Suprapubic skin (tissue), 4 donors: ENCODE measurements around the gene ZMYND11. TPM values are rescaled to one million over a fixed set of nuclear protein-coding genes. Genes with fewer than 3 reads are reported as not detected.

Experiments used
- DNase-seq, 2 donors: peaks; one replicate each; pipeline ENCODE4 v3.0.0-alpha.2; 2019; ENCODE audit warnings: low spot score in 2 of 2
- H3K27ac ChIP-seq: fragments of 200-600 bp; sonication (generic); one replicate; pipeline ENCODE4 v1.5.1; 2019
- H3K27me3 ChIP-seq: fragments of 200-600 bp; sonication (generic); one replicate; pipeline ENCODE4 v1.5.1; 2019
- H3K36me3 ChIP-seq: fragments of 200-600 bp; sonication (generic); one replicate; pipeline ENCODE4 v1.5.1; 2019
- H3K4me1 ChIP-seq: fragments of 200-600 bp; sonication (generic); one replicate; pipeline ENCODE4 v1.5.1; 2019
- H3K4me3 ChIP-seq: fragments of 200-600 bp; sonication (generic); one replicate; pipeline ENCODE4 v1.5.1; 2019; ENCODE audit warnings: mild to moderate bottlenecking
- H3K9me3 ChIP-seq: fragments of 200-600 bp; sonication (generic); one replicate; pipeline ENCODE4 v1.5.1; 2019
- EP300 ChIP-seq: sonication (generic); formaldehyde crosslinking; IDR thresholded peaks from one replicate; pipeline ENCODE4 v1.6.1; 2017; ENCODE audit warnings: antibody characterized with exemption
- POLR2A ChIP-seq, 2 donors: fragments of 450-650 bp; IDR thresholded peaks; one replicate each; pipeline ENCODE4 v1.6.1; 2017; ENCODE audit warnings: antibody characterized with exemption in 2 of 2, mild to moderate bottlenecking in 2 of 2, moderate library complexity in 2 of 2
- POLR2AphosphoS5 ChIP-seq, 3 donors: sonication (generic); formaldehyde crosslinking; IDR thresholded peaks; one replicate each; pipeline ENCODE4 v1.6.1; 2017; ENCODE audit warnings: antibody characterized with exemption in 3 of 3
- WGBS: methylation state at CpG from one replicate; pipeline ENCODE4 v1.1.5; 2018; 5-methylcytosine and 5-hydroxymethylcytosine counted together
- total RNA-seq, 4 donors: library from RNA; depleted of rRNA; stranded (reverse); fragments of >200 nt; gene quantifications; one replicate each; pipeline ENCODE4 v1.1.0, GENCODE V29; 2016
- TF ChIP-seq, protein P1 (sequence below), 2 donors: fragments of 200-600 bp in 1 of 2; fragments of 450-650 bp in 1 of 2; sonication (generic) in 1 of 2; IDR thresholded peaks; one replicate each; pipeline ENCODE4 v1.5.1; 2016 to 2019; ENCODE audit warnings: antibody characterized with exemption in 2 of 2, mild to moderate bottlenecking in 1 of 2, moderate library complexity in 1 of 2

ZMYND11 gene
- total RNA-seq, 4 donors from 2014 or later = 35.4 to 66.6 (median 53.1) TPM

DNA sequence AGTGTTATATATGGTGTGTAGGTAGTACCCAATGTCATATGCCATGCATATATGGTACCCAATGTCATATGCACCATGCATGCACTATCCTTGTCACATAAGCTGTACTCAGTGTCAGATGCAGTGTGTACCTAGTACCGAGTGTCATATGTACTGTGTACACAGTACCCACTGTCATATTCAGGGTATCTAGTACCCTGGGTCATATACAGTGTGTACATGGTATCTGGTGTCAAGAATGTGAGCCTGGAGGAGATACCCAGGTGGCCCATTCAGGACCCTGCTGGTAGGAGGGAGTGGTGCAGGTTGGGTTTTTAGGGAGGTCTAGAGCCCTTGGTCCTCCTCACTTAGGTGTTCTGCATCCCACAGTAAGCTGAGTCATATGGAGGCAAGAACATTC is 1.8 kb downstream of the ZMYND11 start:
- H3K4me3 ChIP-seq = peak overlapping the region; percentile 92
- H3K27ac ChIP-seq = no peak overlapping the region

DNA sequence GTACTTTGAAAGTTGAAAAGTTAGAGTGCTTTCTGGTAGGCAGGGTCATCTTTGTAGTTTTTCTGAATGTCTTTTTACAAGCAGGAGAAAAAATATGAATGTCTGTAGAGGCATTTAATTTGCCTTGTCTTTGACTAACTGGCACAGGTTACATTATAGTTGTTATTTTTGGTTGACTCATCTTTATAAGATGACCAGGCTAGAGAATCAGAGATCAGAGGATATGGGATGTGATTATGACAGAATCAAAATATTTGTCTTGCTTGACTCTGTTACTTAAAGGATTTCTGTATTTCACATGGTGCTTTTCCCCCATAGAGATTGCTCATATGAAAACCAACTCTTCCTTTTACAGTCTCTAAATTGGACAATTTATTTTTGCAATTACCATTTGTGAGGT is 2.4 kb downstream of the ZMYND11 start:
- no peaks in the 10 kb centered on the region for H3K36me3 ChIP-seq
- no peak overlapping the region for H3K4me3 ChIP-seq
- H3K4me1 ChIP-seq = peaks cover 47% of the 10 kb centered on the region
- no peak overlapping the region for H3K27ac ChIP-seq
- no peaks in the 10 kb centered on the region for H3K27me3 ChIP-seq
- TF ChIP-seq POLR2A (IDR thresholded peaks at IDR 0.05) = no peak
- TF ChIP-seq, protein P1, sequence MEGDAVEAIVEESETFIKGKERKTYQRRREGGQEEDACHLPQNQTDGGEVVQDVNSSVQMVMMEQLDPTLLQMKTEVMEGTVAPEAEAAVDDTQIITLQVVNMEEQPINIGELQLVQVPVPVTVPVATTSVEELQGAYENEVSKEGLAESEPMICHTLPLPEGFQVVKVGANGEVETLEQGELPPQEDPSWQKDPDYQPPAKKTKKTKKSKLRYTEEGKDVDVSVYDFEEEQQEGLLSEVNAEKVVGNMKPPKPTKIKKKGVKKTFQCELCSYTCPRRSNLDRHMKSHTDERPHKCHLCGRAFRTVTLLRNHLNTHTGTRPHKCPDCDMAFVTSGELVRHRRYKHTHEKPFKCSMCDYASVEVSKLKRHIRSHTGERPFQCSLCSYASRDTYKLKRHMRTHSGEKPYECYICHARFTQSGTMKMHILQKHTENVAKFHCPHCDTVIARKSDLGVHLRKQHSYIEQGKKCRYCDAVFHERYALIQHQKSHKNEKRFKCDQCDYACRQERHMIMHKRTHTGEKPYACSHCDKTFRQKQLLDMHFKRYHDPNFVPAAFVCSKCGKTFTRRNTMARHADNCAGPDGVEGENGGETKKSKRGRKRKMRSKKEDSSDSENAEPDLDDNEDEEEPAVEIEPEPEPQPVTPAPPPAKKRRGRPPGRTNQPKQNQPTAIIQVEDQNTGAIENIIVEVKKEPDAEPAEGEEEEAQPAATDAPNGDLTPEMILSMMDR (IDR thresholded peaks at IDR 0.05) = no peak
- no peak for TF ChIP-seq EP300
- no peak for TF ChIP-seq POLR2AphosphoS5 (IDR thresholded peaks at IDR 0.05)
- DNase-seq = no peak
- no peaks in the 10 kb centered on the region for H3K9me3 ChIP-seq

More for the DNA sequence above, 1.8 kb downstream of the ZMYND11 start:
- H3K4me1 ChIP-seq = peaks cover 41% of the 10 kb centered on the region
- no peak for TF ChIP-seq EP300
- TF ChIP-seq, protein P1 (IDR thresholded peaks at IDR 0.05) = peak; percentile 9 to 47
- no peaks in the 10 kb centered on the region for H3K9me3 ChIP-seq
- WGBS = 80% methylated on average over 1 of the region's 1 CpG
- DNase-seq = no peak
- no peaks in the 10 kb centered on the region for H3K27me3 ChIP-seq
- H3K36me3 ChIP-seq = no peaks in the 10 kb centered on the region

DNA sequence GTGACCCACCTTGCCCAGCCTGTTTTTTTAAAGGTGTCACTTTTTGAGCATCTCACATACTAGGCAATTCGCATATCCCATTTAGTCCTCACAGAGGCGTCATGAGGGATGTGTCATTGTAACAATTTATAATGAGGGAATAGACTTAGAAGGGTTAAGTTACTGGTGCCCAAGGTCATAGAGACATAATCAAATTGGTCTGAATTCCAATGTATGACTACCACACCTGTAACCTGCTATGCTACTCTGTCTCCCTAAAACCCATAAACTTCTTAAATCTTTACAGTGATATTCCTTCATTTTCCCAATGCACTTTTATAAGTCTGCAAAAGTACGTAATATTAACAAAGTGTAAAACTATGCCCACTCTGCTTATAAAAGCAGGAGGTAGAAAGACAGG is 7.1 kb downstream of the ZMYND11 start:
- H3K27me3 ChIP-seq = no peaks in the 10 kb centered on the region
- no peaks in the 10 kb centered on the region for H3K36me3 ChIP-seq
- no peak overlapping the region for H3K4me3 ChIP-seq
- TF ChIP-seq POLR2AphosphoS5 (IDR thresholded peaks at IDR 0.05) = no peak
- TF ChIP-seq, protein P1 (IDR thresholded peaks at IDR 0.05) = no peak
- no peak for TF ChIP-seq POLR2A (IDR thresholded peaks at IDR 0.05)
- no peak for TF ChIP-seq EP300
- no peak overlapping the region for H3K27ac ChIP-seq
- no peaks in the 10 kb centered on the region for H3K9me3 ChIP-seq
- 69% methylated on average over 3 of the region's 3 CpGs for WGBS
- no peak for DNase-seq
- H3K4me1 ChIP-seq = peaks cover 25% of the 10 kb centered on the region

DNA sequence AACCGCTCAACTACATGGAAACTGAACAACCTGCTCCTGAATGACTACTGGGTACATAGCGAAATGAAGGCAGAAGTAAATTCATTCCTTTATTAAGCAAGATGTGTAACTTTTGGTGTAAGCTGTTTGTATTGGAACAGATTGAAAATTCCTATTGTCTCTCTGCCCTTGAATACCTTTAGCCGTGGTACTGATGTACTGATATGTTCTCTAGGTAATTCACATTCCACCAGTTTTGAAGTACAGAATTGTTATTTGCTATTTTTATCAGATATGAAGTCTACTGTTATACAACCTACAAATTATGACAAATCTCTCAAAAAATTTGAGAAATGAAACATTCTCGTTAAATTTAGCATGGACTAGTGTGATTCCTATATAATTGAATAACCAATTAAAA is 17.7 kb downstream of the ZMYND11 start:
- DNase-seq = no peak
- no peaks in the 10 kb centered on the region for H3K27me3 ChIP-seq
- no peak overlapping the region for H3K4me3 ChIP-seq
- H3K4me1 ChIP-seq = peaks cover 2% of the 10 kb centered on the region
- H3K27ac ChIP-seq = no peak overlapping the region
- no peaks in the 10 kb centered on the region for H3K9me3 ChIP-seq
- TF ChIP-seq POLR2AphosphoS5 (IDR thresholded peaks at IDR 0.05) = no peak
- TF ChIP-seq POLR2A (IDR thresholded peaks at IDR 0.05) = no peak
- TF ChIP-seq EP300 = no peak
- TF ChIP-seq, protein P1 (IDR thresholded peaks at IDR 0.05) = no peak
- no peaks in the 10 kb centered on the region for H3K36me3 ChIP-seq
- WGBS = 95% methylated on average over 4 of the region's 4 CpGs

DNA sequence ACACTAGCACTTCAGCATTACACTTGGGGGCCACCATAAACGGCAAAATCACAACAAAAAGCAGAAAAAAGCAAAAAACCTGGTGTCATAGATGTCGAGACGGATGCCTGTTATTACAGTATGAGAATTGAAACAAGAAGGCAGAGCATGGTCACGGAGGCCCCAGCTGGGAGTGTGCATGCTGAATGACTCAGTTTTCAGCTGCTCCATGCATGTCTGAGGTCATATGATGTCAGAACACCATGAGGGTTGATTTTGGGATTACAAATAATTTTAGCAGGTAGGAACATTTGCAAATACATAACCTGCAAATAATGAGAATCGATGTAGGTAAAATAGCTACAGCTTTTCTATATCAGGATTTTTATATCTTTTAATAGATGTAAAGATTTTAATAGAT is 19.1 kb downstream of the ZMYND11 start:
- Histone ChIP-seq H3K27me3 (no peaks in the 10 kb centered on the region), H3K27ac (no peak overlapping the region), H3K4me1 (no peaks in the 10 kb centered on the region), H3K36me3 (no peaks in the 10 kb centered on the region), H3K9me3 (no peaks in the 10 kb centered on the region), H3K4me3 (no peak overlapping the region)
- TF ChIP-seq, protein P1 (IDR thresholded peaks at IDR 0.05) = no peak
- no peak for TF ChIP-seq POLR2A (IDR thresholded peaks at IDR 0.05)
- no peak for TF ChIP-seq EP300
- no peak for TF ChIP-seq POLR2AphosphoS5 (IDR thresholded peaks at IDR 0.05)
- WGBS = 87% methylated on average over 5 of the region's 5 CpGs
- DNase-seq = no peak
